Breast epithelium (tissue), 3 donors: ENCODE measurements around the gene HBM.
"Not testable (repeated sequence)": the region's sequence is repeated elsewhere in the genome, so short reads cannot be mapped to it uniquely, and the experiment has no call there.

Experiments
- CTCF ChIP-seq, 3 donors: fragments of 450-650 bp; IDR thresholded peaks; one replicate each; pipeline ENCODE4 v1.5.1; 2016 to 2017; ENCODE audit warnings: antibody characterized with exemption in 3 of 3, mild to moderate bottlenecking in 3 of 3, moderate library complexity in 3 of 3
- POLR2A ChIP-seq: fragments of 450-650 bp; IDR thresholded peaks from one replicate; pipeline ENCODE4 v1.6.1; 2016; ENCODE audit warnings: antibody characterized with exemption, mild to moderate bottlenecking, moderate library complexity
- POLR2AphosphoS5 ChIP-seq, 3 donors: sonication (generic); formaldehyde crosslinking; IDR thresholded peaks; one replicate each; pipeline ENCODE4 v1.6.1; 2017; ENCODE audit warnings: antibody characterized with exemption in 3 of 3

- not testable (repeated sequence) for TF ChIP-seq POLR2A; CTCF (IDR thresholded peaks at IDR 0.05); POLR2AphosphoS5 (IDR thresholded peaks at IDR 0.05)
These were observed 11.0 kb downstream of the HBM start, which contains the start of gene HBA1 for GRCh38 chr16:176477-177382.
